T-helper 1 cell treated with Interleukin-12 subunit alpha and Interleukin-12 subunit beta and Interleukin-4 antibody, amounts not matched to agents 30 ng/mL and 1 ng/mL, for 36 hours (primary cell): ENCODE results near the gene SV2A. TPM values are rescaled to one million over a fixed set of nuclear protein-coding genes. Genes with fewer than 3 reads are reported as not detected.
"Not testable (repeated sequence)": the region's sequence is repeated elsewhere in the genome, so short reads cannot be mapped to it uniquely, and the experiment has no call there.

Source experiments
- intact Hi-C: fragments of 100-400 bp; cut with micrococcal nuclease; formaldehyde crosslinking; loops from one replicate; pipeline ENCODE4 v1.15.1; 2024
- total RNA-seq: library from RNA; stranded (reverse); gene quantifications from 2 replicates; pipeline ENCODE4 v1.2.3, GENCODE V29; 2022

SV2A gene
- 21.9 and 23.2 TPM in 2 replicates for total RNA-seq

- intact Hi-C loops: loop anchor here (1.0 to 2.0 kb wide), 3 partner anchors 10 to 29 kb away; partner anchors contain the start of genes BOLA1 and SF3B4
Measured at GRCh38 chr1:149917571-149918144, at the start of gene SV2A. Gene SV2A (minus strand): TSS chr1:149917844. CDS start chr1:149913840, 4,004 bp downstream.

- intact Hi-C loops: no loop called here
Measured at GRCh38 chr1:149967041-149967440, 49.4 kb upstream of the SV2A start.

- intact Hi-C loops: no loop called here
Measured at GRCh38 chr1:149966405-149966804, 48.8 kb upstream of the SV2A start.

- intact Hi-C loops: no loop called here
Measured at GRCh38 chr1:149965440-149965839, 47.8 kb upstream of the SV2A start.

GRCh38 chr1:149963358-149963757 is 45.7 kb upstream of the SV2A start:
- intact Hi-C loops: loop anchor here (2.0 kb wide), 1 partner anchor 75 kb away; no protein-coding TSS in a partner anchor

GRCh38 chr1:149962736-149963135 is 45.1 kb upstream of the SV2A start:
- intact Hi-C loops: loop anchor here (1.0 to 2.0 kb wide), 6 partner anchors 35 to 225 kb away; partner anchors contain the start of genes SF3B4 and VPS45

- intact Hi-C loops: loop anchor here (1.0 to 2.0 kb wide), 6 partner anchors 35 to 225 kb away; partner anchors contain the start of genes SF3B4 and VPS45
Measured at GRCh38 chr1:149962039-149962647, 44.5 kb upstream of the SV2A start.

- intact Hi-C loops: not testable (repeated sequence)
Measured at GRCh38 chr1:149957548-149957947, 39.9 kb upstream of the SV2A start.

DNA sequence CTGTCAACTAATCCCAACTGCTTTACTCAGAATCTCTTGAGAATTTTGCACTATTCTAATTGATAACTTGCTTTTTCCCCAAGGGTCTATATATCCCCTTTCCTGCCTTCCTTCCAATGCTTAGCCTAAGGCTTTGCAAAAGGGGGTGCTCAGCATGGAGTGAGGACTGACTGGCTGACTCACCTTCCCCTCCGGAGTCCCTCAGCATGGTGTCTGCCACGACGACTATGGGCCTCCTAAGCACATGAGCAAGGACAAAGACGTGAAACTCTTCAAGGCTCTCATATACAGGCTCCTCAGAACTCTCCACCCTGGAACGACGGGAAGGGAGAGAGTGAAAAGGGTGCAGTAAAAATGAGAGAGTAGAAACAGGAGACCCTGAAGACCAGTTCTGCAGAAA is 32.3 kb upstream of the SV2A start:
- intact Hi-C loops: no loop called here

- intact Hi-C loops: no loop called here
Measured at GRCh38 chr1:149945206-149945605, 27.6 kb upstream of the SV2A start.

DNA sequence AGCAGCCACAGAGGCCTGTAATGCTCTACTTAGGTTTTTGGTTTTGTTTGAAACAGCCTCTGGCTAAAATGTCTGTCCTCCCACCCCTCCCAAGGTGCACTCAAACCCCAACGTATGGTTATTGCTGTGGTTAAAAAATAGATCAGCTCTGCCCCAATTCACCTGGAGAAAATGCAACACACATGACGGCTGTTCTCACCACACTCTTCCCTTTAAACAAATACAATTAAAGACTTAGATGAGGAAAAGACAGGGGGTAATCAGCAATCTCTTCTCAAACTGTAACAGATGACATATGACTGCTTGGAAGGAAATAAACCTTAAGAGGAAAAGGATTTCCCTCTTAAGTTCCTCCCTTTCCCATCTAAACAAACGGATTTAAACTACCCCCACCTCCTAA is 25.2 kb upstream of the SV2A start:
- intact Hi-C loops: no loop called here

DNA sequence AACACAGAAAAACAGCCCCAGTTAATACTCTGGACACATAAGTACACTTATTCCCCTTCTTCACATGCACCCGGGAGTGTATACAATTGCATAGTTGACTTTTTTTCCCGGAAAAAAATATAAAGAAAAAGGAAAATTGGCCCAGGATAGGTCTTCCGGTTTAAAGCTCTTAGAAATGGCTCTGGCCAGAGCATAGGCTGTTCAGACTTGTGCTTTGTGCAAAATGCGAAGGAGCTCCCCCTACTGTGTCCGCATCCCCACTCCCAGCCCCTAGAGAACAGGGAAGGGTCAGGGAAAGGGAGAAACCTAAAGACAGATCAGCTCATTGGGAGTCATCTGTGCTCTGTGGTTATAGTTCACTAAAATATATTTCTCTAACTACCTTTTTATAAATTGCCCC is 24.6 kb upstream of the SV2A start:
- intact Hi-C loops: no loop called here

DNA sequence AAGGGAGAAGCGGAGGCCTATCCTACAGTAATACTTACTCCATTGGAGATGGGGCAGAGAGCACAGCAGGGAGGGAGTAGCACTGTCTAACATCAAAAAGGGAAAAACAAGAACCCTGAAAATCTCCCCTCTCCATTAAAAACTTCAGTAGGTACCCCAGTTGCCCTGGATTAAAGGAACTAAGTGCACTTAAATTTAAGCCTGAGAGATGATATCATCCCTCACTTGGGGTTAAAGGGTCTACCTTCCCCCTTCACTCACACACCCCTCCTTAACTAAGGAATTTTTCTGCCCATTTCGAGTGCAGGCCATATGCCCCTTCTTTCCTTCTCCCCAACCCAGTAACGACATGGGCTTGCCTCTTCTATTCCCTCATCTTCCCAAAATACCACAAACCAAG is 22.8 kb upstream of the SV2A start:
- intact Hi-C loops: no loop called here

GRCh38 chr1:149938668-149939003 is 21.0 kb upstream of the SV2A start:
- intact Hi-C loops: loop anchor here (1.0 to 10.0 kb wide), 3 partner anchors 11 to 546 kb away; partner anchors contain the start of genes SF3B4 and TARS2

DNA sequence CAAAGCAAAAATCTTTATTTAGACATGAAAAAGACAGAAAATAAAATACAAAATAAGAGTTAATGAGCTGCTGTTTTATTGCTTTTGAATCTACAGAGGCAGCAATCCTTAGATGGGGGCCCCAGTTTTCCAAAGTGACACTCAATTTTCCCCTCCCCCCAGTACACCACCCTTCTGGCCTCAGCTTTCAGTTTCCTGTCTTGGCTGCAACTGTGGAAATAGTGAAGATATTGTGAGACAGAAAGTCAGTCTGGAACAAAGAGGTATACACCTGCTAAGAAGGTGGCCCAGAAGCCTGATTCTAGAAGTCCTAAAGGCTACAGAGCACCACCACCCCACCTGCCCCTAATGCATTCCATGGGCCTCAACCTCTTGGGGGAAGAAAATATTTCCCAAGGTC is 20.1 kb upstream of the SV2A start:
- intact Hi-C loops: loop anchor here (10.0 kb wide), 1 partner anchor 547 kb away; the partner anchor contains the start of gene TARS2

DNA sequence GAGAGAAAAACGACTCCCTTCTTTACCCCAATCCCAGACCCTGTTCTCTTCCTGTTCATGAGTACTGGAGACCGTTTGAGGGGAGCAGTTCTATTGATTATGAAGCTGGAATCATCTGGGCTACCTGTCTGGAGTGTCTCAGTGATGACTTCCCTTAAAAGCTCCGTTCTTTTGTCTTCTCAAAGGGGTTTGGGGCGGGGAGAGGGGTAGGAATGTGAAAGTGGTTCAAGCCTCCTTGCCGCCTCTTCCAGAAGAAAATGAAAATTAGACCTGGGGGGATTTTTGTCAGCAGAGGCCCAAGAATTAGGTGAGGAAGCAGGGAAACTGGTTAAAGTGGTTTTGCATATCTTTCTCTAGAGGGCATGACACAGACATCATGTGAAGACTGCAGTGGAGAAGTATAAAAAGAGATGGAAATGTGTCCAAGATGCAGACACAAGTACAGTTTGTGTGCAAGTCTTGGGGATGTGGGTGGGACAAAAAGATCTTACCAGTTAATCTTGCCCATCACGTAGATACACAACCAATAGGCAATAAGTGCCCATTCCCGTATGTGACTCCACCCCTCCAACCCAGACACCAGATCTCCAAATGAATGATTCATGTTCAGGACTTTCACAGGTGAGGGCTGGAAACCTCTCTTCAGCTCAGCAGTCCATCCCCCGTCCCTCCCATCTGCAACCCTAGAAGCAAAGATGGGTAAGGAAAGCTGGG is 19.5 kb upstream of the SV2A start:
- intact Hi-C loops: loop anchor here (10.0 kb wide), 1 partner anchor 548 kb away; the partner anchor contains the start of gene TARS2

DNA sequence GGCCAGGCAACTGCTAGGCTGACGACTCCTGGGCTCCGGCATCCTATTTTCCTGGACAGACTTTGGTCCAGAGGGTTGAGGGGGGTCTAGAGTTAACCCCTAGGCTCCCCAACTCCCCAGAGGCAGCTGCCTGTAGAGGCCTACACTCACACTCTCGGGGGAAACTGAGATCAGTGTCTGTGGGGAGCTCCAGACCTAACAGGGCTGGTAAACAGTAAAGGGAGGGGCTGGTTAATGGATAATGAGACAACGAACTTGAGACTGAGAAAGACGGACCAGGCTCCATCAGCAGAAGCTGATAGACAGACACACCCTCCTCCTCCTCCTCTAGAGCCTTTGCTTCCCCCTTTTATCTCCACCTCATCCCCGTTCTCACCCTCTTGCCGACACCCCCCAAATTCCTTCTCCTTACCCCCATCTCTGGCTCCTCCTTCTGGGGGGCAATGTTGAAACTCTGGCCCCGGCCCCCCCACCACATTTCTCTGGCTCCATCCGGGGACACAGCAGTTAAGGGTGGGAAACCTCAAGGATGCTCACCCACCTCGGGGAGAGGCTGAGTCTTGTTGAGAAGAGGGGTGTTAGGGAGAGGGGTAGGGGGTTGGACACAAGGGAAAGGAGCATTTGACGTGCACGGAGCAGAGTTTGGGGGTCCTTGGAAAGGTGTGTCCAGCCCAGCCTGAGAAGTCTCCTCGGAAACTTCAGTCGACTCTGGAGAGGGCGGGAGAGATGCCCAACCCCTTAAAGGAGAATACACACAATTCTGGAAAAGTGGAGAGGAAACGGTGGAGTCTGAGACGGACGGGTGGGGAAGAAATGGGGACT is 18.7 kb upstream of the SV2A start, which contains the start of gene MTMR11:
Gene MTMR11, minus strand, starts transcription at position 710 of the 822 bp plus-strand sequence. Its CDS starts 232 bp downstream, at position 478.
- intact Hi-C loops: loop anchor here (10.0 kb wide), 1 partner anchor 548 kb away; the partner anchor contains the start of gene TARS2

- intact Hi-C loops: loop anchor here (10.0 kb wide), 1 partner anchor 550 kb away; the partner anchor contains the start of gene TARS2
Measured at GRCh38 chr1:149934356-149934755, 16.7 kb upstream of the SV2A start.

GRCh38 chr1:149933208-149933607 is 15.6 kb upstream of the SV2A start:
- intact Hi-C loops: loop anchor here (10.0 kb wide), 1 partner anchor 552 kb away; the partner anchor contains the start of gene TARS2

- intact Hi-C loops: loop anchor here (10.0 kb wide), 1 partner anchor 552 kb away; the partner anchor contains the start of gene TARS2
Measured at GRCh38 chr1:149932474-149932873, 14.8 kb upstream of the SV2A start.
